Sigmoid colon (tissue), 4 donors: ENCODE measurements around the gene TUT4.

Experiments used
- EP300 ChIP-seq, 4 donors: sonication (generic); formaldehyde crosslinking; IDR thresholded peaks; one replicate each; pipeline ENCODE4 v1.6.1; 2017; ENCODE audit warnings: antibody characterized with exemption in 4 of 4
- POLR2A ChIP-seq, 2 donors: fragments of 450-650 bp; IDR thresholded peaks; one replicate each; pipeline ENCODE4 v1.6.1; 2016; ENCODE audit warnings: antibody characterized with exemption in 2 of 2, mild to moderate bottlenecking in 2 of 2, moderate library complexity in 2 of 2
- POLR2AphosphoS5 ChIP-seq, 4 donors: sonication (generic); formaldehyde crosslinking; IDR thresholded peaks; one replicate each; pipeline ENCODE4 v1.6.1; 2017; ENCODE audit warnings: antibody characterized with exemption in 4 of 4
- TF ChIP-seq, protein P1 (sequence below), 4 experiments: fragments of 450-650 bp in 3 of 4; fragments of 200-600 bp in 1 of 4; IDR thresholded peaks; one replicate each; pipeline ENCODE4 v1.5.1; 2016 to 2019; ENCODE audit warnings: antibody characterized with exemption in 4 of 4, mild to moderate bottlenecking in 3 of 4, moderate library complexity in 2 of 4

GRCh38 chr1:52593495-52593894 is 40.6 kb upstream of the TUT4 start:
- TF ChIP-seq, protein P1, sequence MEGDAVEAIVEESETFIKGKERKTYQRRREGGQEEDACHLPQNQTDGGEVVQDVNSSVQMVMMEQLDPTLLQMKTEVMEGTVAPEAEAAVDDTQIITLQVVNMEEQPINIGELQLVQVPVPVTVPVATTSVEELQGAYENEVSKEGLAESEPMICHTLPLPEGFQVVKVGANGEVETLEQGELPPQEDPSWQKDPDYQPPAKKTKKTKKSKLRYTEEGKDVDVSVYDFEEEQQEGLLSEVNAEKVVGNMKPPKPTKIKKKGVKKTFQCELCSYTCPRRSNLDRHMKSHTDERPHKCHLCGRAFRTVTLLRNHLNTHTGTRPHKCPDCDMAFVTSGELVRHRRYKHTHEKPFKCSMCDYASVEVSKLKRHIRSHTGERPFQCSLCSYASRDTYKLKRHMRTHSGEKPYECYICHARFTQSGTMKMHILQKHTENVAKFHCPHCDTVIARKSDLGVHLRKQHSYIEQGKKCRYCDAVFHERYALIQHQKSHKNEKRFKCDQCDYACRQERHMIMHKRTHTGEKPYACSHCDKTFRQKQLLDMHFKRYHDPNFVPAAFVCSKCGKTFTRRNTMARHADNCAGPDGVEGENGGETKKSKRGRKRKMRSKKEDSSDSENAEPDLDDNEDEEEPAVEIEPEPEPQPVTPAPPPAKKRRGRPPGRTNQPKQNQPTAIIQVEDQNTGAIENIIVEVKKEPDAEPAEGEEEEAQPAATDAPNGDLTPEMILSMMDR (IDR thresholded peaks at IDR 0.05) = no peak
- TF ChIP-seq POLR2A (IDR thresholded peaks at IDR 0.05) = no peak
- TF ChIP-seq POLR2AphosphoS5 (IDR thresholded peaks at IDR 0.05) = no peak
- no peak for TF ChIP-seq EP300 (IDR thresholded peaks at IDR 0.05)
